NCI-H1417 (cell line): Measurements from ENCODE around the gene CST7.
A peak's percentile ranks its signal among the peaks of the same experiment; 100 is the strongest.
"Not testable (repeated sequence)": the region's sequence is repeated elsewhere in the genome, so short reads cannot be mapped to it uniquely, and the experiment has no call there.

ENCODE experiments used
- DNase-seq, 3 experiments: peaks; one replicate each; lab custom pipeline; 2025; lab: John Stamatoyannopoulos, UW

CST7 gene

DNA sequence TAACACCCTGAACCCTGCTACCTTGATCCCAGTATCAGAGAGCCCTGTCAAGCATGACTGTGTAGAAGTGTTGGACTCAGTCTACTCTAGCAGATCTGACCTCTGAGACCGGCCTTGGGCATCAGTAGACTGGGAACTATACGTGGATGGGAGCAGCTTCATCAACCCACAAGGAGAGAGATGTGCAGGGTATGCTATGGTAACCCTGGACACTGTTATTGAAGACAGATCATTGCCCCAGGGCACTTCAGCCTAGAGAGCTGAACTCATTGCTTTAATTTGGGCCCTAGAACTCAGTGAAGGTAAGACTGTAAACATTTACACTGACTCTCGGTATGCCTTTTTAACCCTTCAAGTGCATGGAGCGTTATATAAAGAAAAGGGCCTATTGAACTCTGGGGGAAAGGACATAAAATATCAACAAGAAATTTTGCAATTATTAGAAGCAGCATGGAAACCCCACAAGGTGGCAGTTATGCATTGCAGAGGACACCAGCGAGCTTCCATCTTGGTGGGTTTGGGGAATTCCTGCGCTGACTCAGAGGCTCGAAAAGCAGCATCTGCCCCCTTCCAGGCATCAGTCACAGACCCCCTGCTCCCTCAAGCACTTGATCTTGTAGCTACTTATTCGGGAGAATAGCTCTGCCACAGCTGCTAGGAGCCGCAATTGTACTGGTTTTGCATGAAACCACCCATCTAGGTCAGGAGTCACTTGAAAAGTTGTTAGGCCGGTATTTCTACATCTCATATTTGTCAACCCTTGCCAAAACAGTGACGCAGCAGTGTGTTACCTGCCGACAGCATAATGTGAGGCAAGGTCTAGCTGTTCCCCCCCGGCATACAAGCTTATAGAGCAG lies 19.0 kb upstream of the CST7 start:
- DNase-seq = peak in 2 of 3 experiments; percentile 78 to 93

DNA sequence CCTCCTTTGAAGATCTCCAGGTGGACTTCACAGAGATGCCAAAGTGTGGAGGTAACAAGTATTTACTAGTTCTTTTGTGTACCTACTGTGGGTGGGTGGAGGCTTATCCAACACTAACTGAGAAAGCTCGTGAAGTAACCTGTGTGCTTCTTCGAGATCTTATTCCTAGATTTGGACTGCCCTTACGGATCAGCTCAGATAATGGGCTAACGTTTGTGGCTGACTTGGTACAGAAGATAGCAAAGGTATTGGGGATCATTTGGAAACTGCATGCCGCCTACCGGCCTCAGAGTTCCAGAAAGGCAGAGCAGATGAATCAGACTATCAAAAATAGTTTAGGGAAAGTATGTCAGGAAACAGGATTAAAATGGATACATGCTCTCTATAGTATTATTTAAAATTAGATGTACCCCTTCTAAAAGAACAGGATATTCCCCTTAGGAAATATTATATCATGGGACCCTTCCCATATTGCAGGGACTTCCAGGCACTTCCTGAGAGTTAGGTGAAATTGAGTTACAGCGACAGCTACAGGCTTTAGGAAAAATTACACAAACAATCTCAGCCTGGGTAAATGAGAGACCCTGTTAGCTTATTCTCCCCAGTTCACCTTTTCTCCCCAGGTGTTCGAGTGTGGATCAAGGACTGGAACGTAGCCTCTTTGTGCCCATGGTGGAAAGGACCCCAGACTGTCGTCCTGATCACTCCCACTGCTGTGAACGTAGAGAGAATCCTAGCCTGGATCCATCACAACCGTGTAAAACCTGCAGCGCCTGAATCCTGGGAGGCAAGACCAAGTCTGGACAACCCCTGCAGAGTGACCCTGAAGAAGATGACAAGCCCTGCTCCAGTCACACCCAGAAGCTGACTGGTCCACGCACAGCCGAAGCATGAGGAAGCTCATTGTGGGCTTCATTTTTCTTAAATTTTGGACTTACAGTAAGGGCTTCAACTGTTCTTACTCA lies 18.1 kb upstream of the CST7 start:
- DNase-seq = peak in 2 of 3 experiments; percentile 19 to 64

- DNase-seq = not testable (repeated sequence)
Observed at GRCh38 chr20:24931893-24932292, 17.2 kb upstream of the CST7 start.

DNA sequence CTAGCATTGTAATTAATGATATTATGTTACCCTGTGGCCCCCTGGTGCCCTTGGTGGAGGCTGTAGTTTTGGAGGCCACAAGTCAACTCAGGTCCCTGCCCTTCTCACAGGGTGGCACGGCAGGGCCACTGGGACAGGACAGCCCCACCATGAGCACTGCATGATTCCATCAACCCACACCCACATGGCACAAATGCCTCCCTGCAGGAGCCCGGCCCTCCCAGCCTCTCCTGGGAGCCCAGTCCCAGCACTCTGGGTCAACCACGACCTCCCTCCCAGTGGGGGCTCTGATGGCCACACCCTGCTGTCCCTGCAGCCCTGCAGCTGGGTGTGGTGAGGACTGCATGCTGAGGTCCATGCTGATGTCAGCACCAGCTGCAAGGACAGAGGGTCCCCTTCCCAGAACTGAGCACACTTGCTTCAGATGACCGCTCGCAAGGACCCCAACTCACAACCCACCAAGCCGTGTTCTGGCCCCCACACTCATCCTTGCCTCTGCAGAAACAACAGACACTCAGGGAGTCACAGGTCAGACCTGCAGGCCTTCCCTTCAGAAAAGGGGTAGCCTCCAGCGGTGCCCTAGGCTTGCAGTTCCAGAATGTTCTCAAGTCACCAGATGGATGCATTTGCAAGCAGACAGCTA lies 15.7 kb upstream of the CST7 start:
- DNase-seq = no peak

DNA sequence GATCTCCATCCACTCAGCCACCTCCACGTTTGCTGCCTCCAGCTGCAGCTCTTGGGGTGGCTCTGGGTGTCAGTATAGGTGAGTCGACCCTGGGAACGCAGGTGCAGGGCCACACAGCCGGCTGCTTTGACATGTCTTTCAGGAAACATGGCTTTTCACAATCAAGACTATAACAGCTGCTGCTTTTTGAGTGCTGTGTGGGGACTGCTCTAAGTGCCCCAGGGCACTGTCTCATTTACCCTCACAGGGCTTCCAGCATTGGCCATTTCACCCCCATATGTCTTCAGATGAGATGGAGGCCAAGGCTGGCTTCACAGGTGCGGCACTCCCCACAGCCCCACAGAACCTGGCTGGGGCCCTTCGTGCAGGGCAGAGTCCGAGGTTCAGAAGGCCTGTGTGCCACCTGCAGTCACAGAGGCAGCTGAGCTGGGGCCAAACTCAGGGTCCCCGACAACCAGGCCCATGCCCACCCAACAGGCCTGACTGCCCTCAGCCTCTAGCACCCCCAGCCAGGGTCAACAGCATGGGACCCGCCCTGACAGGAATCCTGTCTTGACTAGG lies 14.9 kb upstream of the CST7 start:
- no peak for DNase-seq

- no peak for DNase-seq
Observed at GRCh38 chr20:24934716-24935115, 14.4 kb upstream of the CST7 start.

DNA sequence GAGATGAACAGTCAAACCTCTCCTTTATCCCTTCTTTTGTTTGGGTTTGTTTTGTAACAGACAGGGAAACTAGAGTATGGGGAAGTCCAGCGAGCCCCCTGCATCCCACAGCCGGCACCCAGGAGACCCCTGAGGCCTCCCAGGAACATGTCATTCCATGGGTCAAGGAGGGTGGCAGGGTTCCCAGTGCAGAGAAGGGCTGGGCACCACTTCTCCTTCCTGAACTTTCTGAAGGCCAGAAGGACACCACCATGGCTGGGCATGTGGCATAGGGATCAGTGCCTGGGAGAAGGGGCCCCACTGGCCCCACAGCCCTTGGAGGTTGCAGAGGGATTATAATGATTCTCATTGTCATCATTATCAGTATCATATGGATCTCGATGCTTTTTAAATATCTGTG lies 13.9 kb upstream of the CST7 start:
- DNase-seq = no peak

GRCh38 chr20:24935766-24936525 lies 13.1 kb upstream of the CST7 start:
- no peak for DNase-seq

DNA sequence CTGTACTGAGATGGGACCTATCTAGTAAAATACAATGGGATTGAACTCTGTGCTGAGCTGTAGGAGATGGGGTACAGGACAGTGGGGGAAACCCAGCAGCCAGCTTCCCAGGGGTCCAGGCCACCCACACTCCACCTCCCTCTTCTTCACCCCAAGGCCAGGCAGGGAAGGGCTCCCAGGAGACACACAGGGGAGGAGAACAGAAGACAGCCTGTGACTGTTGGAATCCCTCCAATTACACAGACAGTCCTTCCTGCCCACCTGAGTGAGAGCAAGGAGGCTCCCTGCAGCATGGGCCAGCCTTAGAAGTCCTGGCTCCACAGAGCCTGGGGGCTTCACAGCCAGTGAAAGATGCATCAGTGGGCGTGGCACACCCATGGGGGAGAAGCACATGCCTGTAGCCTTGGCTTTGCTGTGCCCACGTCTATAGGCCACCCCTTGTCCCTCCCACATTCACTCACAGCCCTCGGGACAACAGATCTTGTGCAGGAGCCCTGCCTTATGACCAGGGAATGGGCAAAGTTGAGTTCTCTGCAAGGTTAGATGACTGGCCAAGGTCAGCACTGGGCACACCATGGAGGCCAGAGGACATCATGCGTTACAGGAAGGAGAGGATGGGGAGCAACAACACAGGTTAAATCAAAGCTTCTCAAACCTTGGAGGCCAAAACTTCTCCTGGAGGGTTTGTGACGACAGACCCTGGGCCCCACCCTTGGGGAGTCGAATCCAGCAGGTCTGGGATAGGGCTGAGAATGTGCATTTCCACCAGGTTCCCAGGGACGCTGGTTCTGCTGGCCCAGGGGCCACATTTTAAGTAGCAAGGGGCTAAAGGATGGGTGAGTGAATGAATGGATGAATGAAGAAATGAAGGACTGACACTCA lies 12.3 kb upstream of the CST7 start:
- no peak for DNase-seq

GRCh38 chr20:24937579-24937978 lies 11.5 kb upstream of the CST7 start:
- DNase-seq = no peak

- DNase-seq = no peak
Observed at GRCh38 chr20:24938498-24938897, 10.6 kb upstream of the CST7 start.

DNA sequence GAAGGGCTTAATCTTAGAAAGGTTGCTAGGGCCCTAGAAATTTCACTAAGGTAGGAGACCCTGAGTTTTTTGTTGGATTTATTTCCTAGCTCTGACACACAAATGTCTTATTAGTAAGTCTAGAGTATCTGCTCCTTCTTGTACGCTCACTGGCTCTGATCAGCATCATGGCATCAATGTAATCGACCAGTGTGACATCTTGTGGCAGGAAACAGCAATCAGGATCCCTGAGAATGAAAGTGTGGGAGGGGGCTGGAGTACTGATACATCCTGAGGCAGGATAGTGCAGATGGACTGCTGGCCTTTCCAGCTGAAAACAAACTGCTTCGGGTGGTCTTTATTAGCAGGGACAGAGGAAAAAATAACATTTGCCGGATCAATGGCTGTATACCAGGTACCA lies 10.0 kb upstream of the CST7 start:
- DNase-seq = no peak

GRCh38 chr20:24942679-24943078 lies 6.4 kb upstream of the CST7 start:
- DNase-seq = no peak

GRCh38 chr20:24943196-24943595 lies 5.9 kb upstream of the CST7 start:
- DNase-seq = no peak

- DNase-seq = no peak
Observed at GRCh38 chr20:24943731-24944130, 5.3 kb upstream of the CST7 start.

DNA sequence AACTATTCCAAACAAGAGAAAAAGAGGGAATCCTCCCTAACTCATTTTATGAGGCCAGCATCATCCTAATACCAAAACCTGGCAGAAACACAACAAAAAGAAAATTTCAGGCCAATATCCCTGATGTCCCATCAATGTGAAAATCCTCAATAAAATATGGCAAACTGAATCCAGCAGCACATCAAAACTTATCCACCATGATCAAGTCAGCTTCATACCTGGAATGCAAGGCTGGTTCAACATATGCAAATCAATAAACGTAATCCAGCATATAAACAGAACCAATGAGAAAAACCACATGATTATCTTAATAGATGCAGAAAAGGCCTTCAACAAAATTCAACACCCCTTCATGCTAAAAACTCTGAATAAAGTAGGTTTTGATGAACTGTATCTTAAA lies 2.7 kb upstream of the CST7 start:
- DNase-seq = not testable (repeated sequence)

GRCh38 chr20:24948396-24948938 lies 602 bp upstream of the CST7 start:
- DNase-seq = not testable (repeated sequence)

- no peak for DNase-seq
Observed at GRCh38 chr20:24949756-24950127, 673 bp downstream of the CST7 start.

- no peak for DNase-seq
Observed at GRCh38 chr20:24950128-24950835, 1.2 kb downstream of the CST7 start.
